Astrocyte (in vitro differentiated cells and primary cell): Measurements from ENCODE around the gene TMEM9B.

Experiments used
- EZH2 ChIP-seq: IDR thresholded peaks from 2 replicates; pipeline ENCODE4 v1.6.1; 2012; ENCODE audit warnings: mild to moderate bottlenecking, low read length, inconsistent platforms; ENCODE audit not compliant: insufficient read depth
- TF ChIP-seq, protein P1 (sequence below): IDR thresholded peaks from 2 replicates; pipeline ENCODE4 v1.5.1; 2011; ENCODE audit warnings: low read depth, mild to moderate bottlenecking, inconsistent platforms, low read length, moderate library complexity; ENCODE audit not compliant: insufficient read depth

DNA sequence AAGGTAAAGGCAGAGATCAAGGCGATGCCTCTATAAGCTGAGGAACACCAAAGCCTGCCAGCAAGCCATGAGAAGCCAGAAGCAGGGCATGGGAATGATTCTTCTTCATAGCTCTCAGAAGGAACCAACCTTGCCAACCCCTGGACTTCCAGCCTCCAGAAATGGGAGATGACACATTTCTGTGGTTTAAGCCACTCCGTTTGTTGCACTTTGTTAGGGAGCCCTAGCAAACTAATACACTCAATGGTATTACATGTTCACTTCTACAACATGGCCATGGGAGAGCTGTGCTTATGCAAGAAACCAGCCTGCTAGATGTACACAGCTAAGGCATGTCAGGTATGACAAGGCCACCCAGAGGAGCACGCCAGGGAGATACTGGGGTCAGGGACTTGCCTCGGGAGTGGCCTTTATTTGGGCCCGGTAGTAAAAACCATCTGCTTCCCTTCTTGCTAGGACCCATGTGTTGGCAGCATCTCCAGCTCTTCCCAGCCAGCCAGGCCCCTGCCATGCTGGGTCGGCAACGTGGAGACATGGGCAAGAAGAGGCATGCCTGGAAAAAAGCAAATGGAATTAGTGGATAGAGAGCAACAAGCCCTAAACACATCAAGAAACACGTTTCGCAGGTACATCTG, 35.1 kb downstream of the TMEM9B start:
- TF ChIP-seq, protein P1, sequence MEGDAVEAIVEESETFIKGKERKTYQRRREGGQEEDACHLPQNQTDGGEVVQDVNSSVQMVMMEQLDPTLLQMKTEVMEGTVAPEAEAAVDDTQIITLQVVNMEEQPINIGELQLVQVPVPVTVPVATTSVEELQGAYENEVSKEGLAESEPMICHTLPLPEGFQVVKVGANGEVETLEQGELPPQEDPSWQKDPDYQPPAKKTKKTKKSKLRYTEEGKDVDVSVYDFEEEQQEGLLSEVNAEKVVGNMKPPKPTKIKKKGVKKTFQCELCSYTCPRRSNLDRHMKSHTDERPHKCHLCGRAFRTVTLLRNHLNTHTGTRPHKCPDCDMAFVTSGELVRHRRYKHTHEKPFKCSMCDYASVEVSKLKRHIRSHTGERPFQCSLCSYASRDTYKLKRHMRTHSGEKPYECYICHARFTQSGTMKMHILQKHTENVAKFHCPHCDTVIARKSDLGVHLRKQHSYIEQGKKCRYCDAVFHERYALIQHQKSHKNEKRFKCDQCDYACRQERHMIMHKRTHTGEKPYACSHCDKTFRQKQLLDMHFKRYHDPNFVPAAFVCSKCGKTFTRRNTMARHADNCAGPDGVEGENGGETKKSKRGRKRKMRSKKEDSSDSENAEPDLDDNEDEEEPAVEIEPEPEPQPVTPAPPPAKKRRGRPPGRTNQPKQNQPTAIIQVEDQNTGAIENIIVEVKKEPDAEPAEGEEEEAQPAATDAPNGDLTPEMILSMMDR: no peak
- TF ChIP-seq EZH2: no peak
